Mucosa of descending colon (tissue), 3 donors: Measurements from ENCODE around the gene MICU1. TPM values are rescaled to one million over a fixed set of nuclear protein-coding genes. Genes with fewer than 3 reads are reported as not detected.

ENCODE experiments used
- ATAC-seq: fragments of 200-7000 bp; cut with Tn5 transposase; one replicate; pipeline ENCODE4 v1.9.1; 2020; ENCODE audit warnings: mild to moderate bottlenecking, moderate library complexity
- DNase-seq, 3 donors: peaks; one replicate each; pipeline ENCODE4 v3.0.0-alpha.2; 2020
- H3K36me3 ChIP-seq: fragments of 200-600 bp; one replicate; pipeline ENCODE4 v1.8.0; 2021; ENCODE audit warnings: low read depth, mild to moderate bottlenecking
- H3K4me1 ChIP-seq: fragments of 200-600 bp; one replicate; pipeline ENCODE4 v1.8.0; 2021; ENCODE audit warnings: low read depth, mild to moderate bottlenecking
- H3K4me3 ChIP-seq: fragments of 200-600 bp; one replicate; pipeline ENCODE4 v1.8.0; 2021; ENCODE audit warnings: mild to moderate bottlenecking
- H3K9me3 ChIP-seq: fragments of 200-600 bp; one replicate; pipeline ENCODE4 v1.8.0; 2021; ENCODE audit warnings: mild to moderate bottlenecking
- intact Hi-C, 2 donors: fragments of 100-400 bp; cut with DNase I in 1 of 2; cut with micrococcal nuclease in 1 of 2; formaldehyde crosslinking; loops; one replicate each; pipeline versions ENCODE4 v1.11.0 to v1.11.1; 2022; cut with DNase I, micrococcal nuclease
- total RNA-seq, 3 donors: library from RNA; stranded (reverse); fragmentation: NEBNext Ultra II Directional in 2 of 3; extraction: Animal tissue kit (Norgen Biotek cat#: 25700) in 2 of 3; gene quantifications; one replicate each; pipeline versions ENCODE4 v1.2.1 to v1.2.4, GENCODE V29; 2021 to 2023
- TF ChIP-seq, protein P1 (sequence below): fragments of 200-600 bp; IDR thresholded peaks from one replicate; pipeline ENCODE4 v1.8.0; 2022; ENCODE audit warnings: antibody characterized with exemption, mild to moderate bottlenecking
- donor health status: DM: no; HTN: no; CAD: no; lungs with moderate emphysema.
- donor health status: DM: no; HTN: no; CAD: no.
- donor health status: DM: no; HTN: yes; CAD: no.

The MICU1 gene
- total RNA-seq, 3 donors from 2014 or later: 38.6 to 45.3 (median 45.0) TPM

DNA sequence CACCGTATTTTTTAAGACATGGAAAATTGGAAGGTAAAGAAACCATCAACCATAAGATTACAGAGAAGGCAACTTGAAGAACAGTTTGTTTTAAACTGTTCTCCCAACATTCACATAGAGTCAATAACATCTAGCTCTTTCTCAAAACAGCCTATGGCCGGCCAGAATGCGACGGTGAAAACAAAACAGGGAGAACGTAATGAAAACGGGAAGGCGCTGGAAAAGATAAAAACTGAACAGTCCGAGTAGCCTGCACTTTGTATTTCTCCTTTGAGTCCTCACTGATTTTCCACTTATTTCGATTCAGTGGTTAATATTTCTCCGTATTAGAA lies 637 bp downstream of the MICU1 start:
- TF ChIP-seq, protein P1, sequence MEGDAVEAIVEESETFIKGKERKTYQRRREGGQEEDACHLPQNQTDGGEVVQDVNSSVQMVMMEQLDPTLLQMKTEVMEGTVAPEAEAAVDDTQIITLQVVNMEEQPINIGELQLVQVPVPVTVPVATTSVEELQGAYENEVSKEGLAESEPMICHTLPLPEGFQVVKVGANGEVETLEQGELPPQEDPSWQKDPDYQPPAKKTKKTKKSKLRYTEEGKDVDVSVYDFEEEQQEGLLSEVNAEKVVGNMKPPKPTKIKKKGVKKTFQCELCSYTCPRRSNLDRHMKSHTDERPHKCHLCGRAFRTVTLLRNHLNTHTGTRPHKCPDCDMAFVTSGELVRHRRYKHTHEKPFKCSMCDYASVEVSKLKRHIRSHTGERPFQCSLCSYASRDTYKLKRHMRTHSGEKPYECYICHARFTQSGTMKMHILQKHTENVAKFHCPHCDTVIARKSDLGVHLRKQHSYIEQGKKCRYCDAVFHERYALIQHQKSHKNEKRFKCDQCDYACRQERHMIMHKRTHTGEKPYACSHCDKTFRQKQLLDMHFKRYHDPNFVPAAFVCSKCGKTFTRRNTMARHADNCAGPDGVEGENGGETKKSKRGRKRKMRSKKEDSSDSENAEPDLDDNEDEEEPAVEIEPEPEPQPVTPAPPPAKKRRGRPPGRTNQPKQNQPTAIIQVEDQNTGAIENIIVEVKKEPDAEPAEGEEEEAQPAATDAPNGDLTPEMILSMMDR: no peak
- no peaks in the 10 kb centered on the region for H3K4me1 ChIP-seq
- H3K4me3 ChIP-seq: peak overlapping the region; percentile 43
- no peaks in the 10 kb centered on the region for H3K36me3 ChIP-seq
- no peaks in the 10 kb centered on the region for H3K9me3 ChIP-seq
- ATAC-seq (peak; percentile 3), DNase-seq (no peak)
- intact Hi-C loops: no loop called here

DNA sequence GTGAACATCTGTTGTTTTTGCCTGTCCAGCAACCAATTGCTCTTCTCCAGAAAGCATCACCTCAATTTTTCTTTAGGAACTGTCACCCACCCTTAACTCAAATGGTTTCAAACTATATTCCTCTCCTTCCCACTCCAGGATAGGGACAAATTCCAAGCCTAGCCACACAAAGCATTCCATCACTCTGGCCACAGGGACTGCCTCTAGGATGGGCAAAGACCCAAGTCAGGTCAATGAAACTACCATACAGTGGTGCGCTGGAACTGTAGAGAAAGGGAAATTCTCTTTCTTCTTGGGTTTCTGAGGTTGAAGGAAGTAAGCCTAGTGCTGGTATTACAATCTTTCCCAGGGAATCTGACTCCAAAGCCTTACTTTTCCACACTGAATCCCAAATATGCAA lies 3.6 kb downstream of the MICU1 start:
- intact Hi-C loops: no loop called here
- no peaks in the 10 kb centered on the region for H3K36me3 ChIP-seq
- no peaks in the 10 kb centered on the region for H3K9me3 ChIP-seq
- DNase-seq (no peak), ATAC-seq (no peak)
- TF ChIP-seq, protein P1: no peak
- peaks cover 4% of the 10 kb centered on the region for H3K4me1 ChIP-seq
- H3K4me3 ChIP-seq: no peak overlapping the region

DNA sequence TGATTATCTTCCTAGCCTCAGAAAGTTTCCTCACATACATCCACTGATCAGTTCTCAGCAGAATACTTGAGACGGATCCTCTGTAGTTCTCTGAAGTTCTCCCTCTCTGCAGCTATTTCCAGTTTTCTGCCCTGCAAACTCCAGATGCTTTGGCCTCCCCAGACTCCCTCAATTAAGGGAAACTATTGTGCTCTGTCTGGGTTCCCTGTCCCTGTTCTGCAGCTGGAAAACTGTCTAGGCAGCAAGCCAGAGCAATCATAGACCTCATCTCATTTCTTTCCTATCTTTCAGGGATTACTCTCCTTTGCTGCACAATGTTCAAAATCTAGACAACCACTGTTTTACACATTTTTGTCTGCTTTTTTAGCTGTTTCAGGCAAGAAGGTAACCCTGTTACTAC lies 9.2 kb downstream of the MICU1 start:
- Histone ChIP-seq H3K9me3 (no peaks in the 10 kb centered on the region), H3K4me1 (peaks cover 4% of the 10 kb centered on the region), H3K36me3 (no peaks in the 10 kb centered on the region), H3K4me3 (no peak overlapping the region)
- TF ChIP-seq, protein P1: no peak
- DNase-seq (no peak), ATAC-seq (no peak)
- intact Hi-C loops: no loop called here

DNA sequence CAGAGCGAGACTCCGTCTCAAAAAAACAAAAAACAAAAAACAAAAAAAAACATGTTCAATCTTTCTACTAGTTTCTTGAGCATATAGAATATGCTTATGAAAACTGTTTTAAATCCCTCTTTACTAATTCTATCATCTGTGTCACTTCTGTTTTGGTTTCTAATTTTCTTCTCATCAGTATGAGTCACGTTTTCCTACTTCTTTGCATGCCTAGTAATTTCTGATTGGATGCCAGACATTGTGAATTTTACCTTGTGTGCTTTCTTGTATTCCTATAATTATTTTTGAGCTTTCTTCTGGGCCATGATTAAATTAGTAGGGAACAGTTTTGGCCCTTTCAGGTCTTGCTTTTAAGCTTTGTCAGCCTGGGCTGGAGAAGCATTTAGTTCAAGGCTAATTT lies 9.9 kb downstream of the MICU1 start:
- ATAC-seq (no peak), DNase-seq (no peak)
- TF ChIP-seq, protein P1: no peak
- Histone ChIP-seq H3K9me3 (no peaks in the 10 kb centered on the region), H3K4me3 (no peak overlapping the region), H3K36me3 (no peaks in the 10 kb centered on the region), H3K4me1 (peaks cover 4% of the 10 kb centered on the region)
- intact Hi-C loops: no loop called here

DNA sequence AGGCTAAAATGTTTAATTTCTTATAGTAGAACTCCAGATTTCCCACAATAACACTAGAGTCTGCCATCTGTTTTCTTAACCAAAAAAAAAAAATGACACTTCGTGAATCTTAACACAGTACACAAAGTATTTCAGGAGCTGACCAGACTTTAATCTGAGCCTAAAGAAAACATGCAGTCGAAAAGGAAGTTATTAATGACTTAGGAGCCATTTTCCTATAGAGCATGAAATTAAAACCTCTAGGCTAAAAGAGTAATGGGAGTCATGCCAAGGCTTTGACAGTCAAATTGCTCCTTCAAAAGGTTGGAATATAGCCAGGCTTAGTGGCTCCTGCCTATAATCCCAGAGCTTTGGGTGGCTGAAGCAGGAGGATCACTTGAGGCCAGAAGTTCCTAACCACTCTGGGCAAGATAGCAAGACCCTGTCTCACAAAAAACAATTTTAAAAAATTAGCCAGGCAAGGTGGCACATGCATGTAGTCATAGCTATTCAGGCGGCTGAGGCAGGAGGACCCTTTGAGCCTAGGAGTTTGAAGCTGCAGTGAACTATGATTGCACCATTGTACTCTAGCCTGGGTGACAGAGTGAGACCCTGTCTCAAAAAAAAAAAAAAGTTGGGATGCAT lies 13.6 kb downstream of the MICU1 start:
- TF ChIP-seq, protein P1: no peak
- H3K9me3 ChIP-seq: no peaks in the 10 kb centered on the region
- H3K4me1 ChIP-seq: no peaks in the 10 kb centered on the region
- H3K4me3 ChIP-seq: no peak overlapping the region
- no peaks in the 10 kb centered on the region for H3K36me3 ChIP-seq
- intact Hi-C loops: no loop called here
- ATAC-seq (no peak), DNase-seq (no peak)

DNA sequence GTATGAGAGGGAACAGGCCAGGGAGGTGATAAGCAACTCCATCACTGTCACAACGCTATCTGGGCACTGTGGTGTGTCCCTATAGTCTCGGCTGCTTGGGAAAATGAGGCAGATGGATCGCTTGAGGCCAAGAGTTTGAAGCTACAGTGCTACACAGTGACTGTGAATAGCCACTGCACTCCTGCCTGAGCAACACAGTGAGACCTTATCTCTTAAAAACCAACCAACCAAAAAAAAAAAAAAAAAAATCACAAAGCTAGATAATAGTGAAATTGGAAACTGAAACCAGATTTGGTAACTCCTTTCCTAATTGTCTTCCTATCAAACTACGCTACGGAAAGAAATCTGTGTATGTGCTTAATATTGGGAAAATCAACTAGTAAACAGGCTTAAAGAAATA lies 14.1 kb downstream of the MICU1 start:
- TF ChIP-seq, protein P1: no peak
- no peaks in the 10 kb centered on the region for H3K9me3 ChIP-seq
- H3K4me1 ChIP-seq: no peaks in the 10 kb centered on the region
- no peak overlapping the region for H3K4me3 ChIP-seq
- intact Hi-C loops: no loop called here
- no peak for DNase-seq
- ATAC-seq: no peak
- H3K36me3 ChIP-seq: no peaks in the 10 kb centered on the region
